ENCODE results near the gene VWA8.
"Not testable (repeated sequence)": the region's sequence is repeated elsewhere in the genome, so short reads cannot be mapped to it uniquely, and the experiment has no call there.

VWA8 gene

DNA sequence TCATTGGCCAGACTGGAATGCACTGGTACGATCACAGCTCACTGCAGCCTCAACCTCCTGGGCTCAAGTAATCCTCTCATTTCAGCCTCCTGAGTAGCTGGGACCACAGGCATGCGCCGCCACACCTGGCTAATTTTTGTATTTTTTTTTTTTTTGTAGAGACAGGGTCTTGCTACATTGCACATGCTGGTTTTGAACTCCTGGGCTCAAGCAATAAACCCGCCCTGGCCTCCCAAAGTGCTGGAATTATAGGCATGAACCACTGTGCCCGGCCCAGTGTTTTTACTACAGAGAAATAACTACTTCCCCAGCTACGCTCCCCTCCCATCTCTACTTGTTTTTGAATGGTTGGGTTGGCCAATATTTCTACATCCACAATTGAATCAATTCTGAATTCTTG, 381.0 kb downstream of the VWA8 start:
- Histone ChIP-seq H3K9me3 (ENCODE audit: control insufficient read depth, insufficient read depth, low read length) (no peaks in the 10 kb centered on the region), H3K27me3 (ENCODE audit: control insufficient read depth, low read length) (no peaks in the 10 kb centered on the region), H3K79me2 (ENCODE audit: control insufficient read depth, low read length) (no peaks in the 10 kb centered on the region), H3F3A (ENCODE audit: control insufficient read depth, insufficient read depth) (no peaks in the 10 kb centered on the region), H3K4me1 (ENCODE audit: control insufficient read depth, low read length) (peaks cover 15% of the 10 kb centered on the region), H4K20me1 (ENCODE audit: control insufficient read depth, insufficient read depth, low read depth, low read length) (no peaks in the 10 kb centered on the region), H3K27ac (ENCODE audit: low read depth, low read length) (no peak overlapping the region), H3K9me2 (replicated peaks; ENCODE audit: control insufficient read depth, low read length) (no peaks in the 10 kb centered on the region), H3K4me2 (ENCODE audit: low read length) (no peak overlapping the region), H3K4me3 (ENCODE audit: low read length) (no peak overlapping the region), H3K36me3 (ENCODE audit: control insufficient read depth, low read length) (peaks cover 7% of the 10 kb centered on the region)
- no peak for TF ChIP-seq EZH2phosphoT487 (IDR thresholded peaks at IDR 0.05; ENCODE audit: borderline replicate concordance, low read length)
- TF ChIP-seq, protein P1, sequence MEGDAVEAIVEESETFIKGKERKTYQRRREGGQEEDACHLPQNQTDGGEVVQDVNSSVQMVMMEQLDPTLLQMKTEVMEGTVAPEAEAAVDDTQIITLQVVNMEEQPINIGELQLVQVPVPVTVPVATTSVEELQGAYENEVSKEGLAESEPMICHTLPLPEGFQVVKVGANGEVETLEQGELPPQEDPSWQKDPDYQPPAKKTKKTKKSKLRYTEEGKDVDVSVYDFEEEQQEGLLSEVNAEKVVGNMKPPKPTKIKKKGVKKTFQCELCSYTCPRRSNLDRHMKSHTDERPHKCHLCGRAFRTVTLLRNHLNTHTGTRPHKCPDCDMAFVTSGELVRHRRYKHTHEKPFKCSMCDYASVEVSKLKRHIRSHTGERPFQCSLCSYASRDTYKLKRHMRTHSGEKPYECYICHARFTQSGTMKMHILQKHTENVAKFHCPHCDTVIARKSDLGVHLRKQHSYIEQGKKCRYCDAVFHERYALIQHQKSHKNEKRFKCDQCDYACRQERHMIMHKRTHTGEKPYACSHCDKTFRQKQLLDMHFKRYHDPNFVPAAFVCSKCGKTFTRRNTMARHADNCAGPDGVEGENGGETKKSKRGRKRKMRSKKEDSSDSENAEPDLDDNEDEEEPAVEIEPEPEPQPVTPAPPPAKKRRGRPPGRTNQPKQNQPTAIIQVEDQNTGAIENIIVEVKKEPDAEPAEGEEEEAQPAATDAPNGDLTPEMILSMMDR (IDR thresholded peaks at IDR 0.05; ENCODE audit: low read depth, low read length, poor library complexity, severe bottlenecking) = no peak

DNA sequence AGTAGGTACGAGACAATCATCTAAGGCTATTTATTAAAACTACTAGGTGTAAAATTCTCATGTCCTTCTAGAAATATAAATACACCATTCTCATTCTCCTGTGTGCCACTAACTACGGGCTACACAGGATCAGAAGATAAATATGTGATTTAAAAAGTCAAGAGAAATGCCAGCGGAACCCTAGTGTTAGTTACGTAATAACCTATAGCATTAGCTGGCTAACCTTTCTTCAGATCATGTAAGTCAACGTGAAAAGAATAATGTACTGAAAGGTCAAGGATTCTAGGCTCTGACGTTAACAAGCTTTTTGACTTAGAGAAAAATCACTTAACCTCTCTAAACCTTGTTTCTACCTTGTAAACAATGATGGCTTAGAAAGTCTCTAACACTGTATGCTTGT, 381.7 kb downstream of the VWA8 start:
- Histone ChIP-seq H3K79me2 (ENCODE audit: control insufficient read depth, low read length) (no peaks in the 10 kb centered on the region), H3K9me3 (ENCODE audit: control insufficient read depth, insufficient read depth, low read length) (no peaks in the 10 kb centered on the region), H3K4me1 (ENCODE audit: control insufficient read depth, low read length) (peaks cover 14% of the 10 kb centered on the region), H3K27ac (ENCODE audit: low read depth, low read length) (no peak overlapping the region), H3K4me2 (ENCODE audit: low read length) (no peak overlapping the region), H3K4me3 (ENCODE audit: low read length) (no peak overlapping the region), H3K27me3 (ENCODE audit: control insufficient read depth, low read length) (no peaks in the 10 kb centered on the region), H3F3A (ENCODE audit: control insufficient read depth, insufficient read depth) (no peaks in the 10 kb centered on the region), H4K20me1 (ENCODE audit: control insufficient read depth, insufficient read depth, low read depth, low read length) (no peaks in the 10 kb centered on the region), H3K9me2 (replicated peaks; ENCODE audit: control insufficient read depth, low read length) (no peaks in the 10 kb centered on the region), H3K36me3 (ENCODE audit: control insufficient read depth, low read length) (peaks cover 11% of the 10 kb centered on the region)
- no peak for TF ChIP-seq EZH2phosphoT487 (IDR thresholded peaks at IDR 0.05; ENCODE audit: borderline replicate concordance, low read length)
- TF ChIP-seq, protein P1 (IDR thresholded peaks at IDR 0.05; ENCODE audit: low read depth, low read length, poor library complexity, severe bottlenecking) = no peak

DNA sequence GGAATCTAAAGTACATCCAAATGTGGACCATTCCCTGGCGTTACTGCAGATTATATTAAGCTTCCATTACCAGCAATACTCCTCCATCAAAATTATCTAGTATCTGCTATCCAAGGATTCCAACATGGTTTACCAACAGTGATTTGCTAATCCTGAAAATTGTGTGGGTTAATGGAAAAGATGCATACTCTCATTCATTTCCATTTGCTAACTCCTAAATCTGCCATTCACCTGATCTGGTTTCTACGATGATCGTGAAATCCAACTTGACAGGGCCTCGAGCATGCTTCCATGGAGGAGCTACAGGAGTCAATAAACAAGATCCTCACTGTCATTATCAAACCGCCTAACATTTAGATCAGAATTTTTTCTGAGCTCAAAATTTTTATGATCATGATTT, 382.5 kb downstream of the VWA8 start:
- H3K79me2 ChIP-seq (ENCODE audit: control insufficient read depth, low read length) = no peaks in the 10 kb centered on the region
- no peaks in the 10 kb centered on the region for H3K9me3 ChIP-seq (ENCODE audit: control insufficient read depth, insufficient read depth, low read length)
- no peaks in the 10 kb centered on the region for H3K27me3 ChIP-seq (ENCODE audit: control insufficient read depth, low read length)
- H3K27ac ChIP-seq (ENCODE audit: low read depth, low read length) = no peak overlapping the region
- no peaks in the 10 kb centered on the region for H4K20me1 ChIP-seq (ENCODE audit: control insufficient read depth, insufficient read depth, low read depth, low read length)
- H3K9me2 ChIP-seq (replicated peaks; ENCODE audit: control insufficient read depth, low read length) = no peaks in the 10 kb centered on the region
- H3K4me3 ChIP-seq (ENCODE audit: low read length) = no peak overlapping the region
- H3K36me3 ChIP-seq (ENCODE audit: control insufficient read depth, low read length) = peaks cover 11% of the 10 kb centered on the region
- peaks cover 14% of the 10 kb centered on the region for H3K4me1 ChIP-seq (ENCODE audit: control insufficient read depth, low read length)
- TF ChIP-seq, protein P1 (IDR thresholded peaks at IDR 0.05; ENCODE audit: low read depth, low read length, poor library complexity, severe bottlenecking) = no peak
- no peak for TF ChIP-seq EZH2phosphoT487 (IDR thresholded peaks at IDR 0.05; ENCODE audit: borderline replicate concordance, low read length)
- no peaks in the 10 kb centered on the region for H3F3A ChIP-seq (ENCODE audit: control insufficient read depth, insufficient read depth)
- H3K4me2 ChIP-seq (ENCODE audit: low read length) = no peak overlapping the region

DNA sequence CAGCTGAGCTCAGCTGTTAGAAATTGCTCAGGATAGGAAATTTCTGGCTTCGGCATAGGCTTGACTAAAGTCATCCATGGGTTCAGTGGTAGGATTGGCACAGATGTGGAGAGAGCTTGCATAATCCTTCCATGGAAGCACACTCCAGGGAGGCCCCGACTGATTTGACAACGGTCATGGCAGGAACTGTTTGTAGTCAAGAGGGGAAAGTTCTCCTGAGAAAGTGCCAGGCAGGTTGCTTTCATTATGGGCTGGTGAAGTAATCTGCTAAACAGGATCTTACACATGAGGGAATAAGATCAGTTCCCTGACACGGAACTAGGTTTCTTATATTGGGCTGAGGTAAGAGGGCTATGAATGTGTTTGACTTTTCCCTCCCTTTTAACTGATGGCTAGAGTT, 383.5 kb downstream of the VWA8 start:
- H3K4me2 ChIP-seq (ENCODE audit: low read length) = no peak overlapping the region

DNA sequence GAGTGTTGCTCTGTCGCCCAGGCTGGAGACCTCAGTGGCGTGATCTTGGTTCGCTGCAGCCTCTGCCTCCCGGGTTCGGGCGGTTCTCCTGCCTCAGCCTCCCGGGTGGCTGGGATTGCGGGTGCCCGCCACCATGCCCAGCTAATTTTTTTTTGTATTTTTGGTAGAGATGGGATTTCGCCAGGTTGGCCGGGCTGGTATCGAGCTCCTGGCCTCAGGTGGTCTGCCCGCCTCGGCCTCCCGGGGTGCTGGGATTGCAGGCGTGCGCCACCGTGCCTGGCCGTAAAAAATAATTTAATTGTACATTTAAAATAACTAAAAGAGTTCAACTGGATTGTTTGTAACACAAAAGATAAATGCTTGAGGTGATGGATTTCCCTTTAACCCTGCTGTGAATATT, 387.3 kb downstream of the VWA8 start:
- H3K4me2 ChIP-seq (ENCODE audit: low read length); H3K4me3 ChIP-seq (ENCODE audit: low read length); H4K20me1 ChIP-seq (ENCODE audit: control insufficient read depth, insufficient read depth, low read depth, low read length); H3K9me2 ChIP-seq (replicated peaks; ENCODE audit: control insufficient read depth, low read length); H3K9me3 ChIP-seq (ENCODE audit: control insufficient read depth, insufficient read depth, low read length); H3F3A ChIP-seq (ENCODE audit: control insufficient read depth, insufficient read depth); H3K27ac ChIP-seq (ENCODE audit: low read depth, low read length); H3K27me3 ChIP-seq (ENCODE audit: control insufficient read depth, low read length); H3K79me2 ChIP-seq (ENCODE audit: control insufficient read depth, low read length): not testable (repeated sequence)
- peaks cover 14% of the 10 kb centered on the region for H3K4me1 ChIP-seq (ENCODE audit: control insufficient read depth, low read length)
- peaks cover 14% of the 10 kb centered on the region for H3K36me3 ChIP-seq (ENCODE audit: control insufficient read depth, low read length)

More for the DNA sequence above, 383.5 kb downstream of the VWA8 start:
- Histone ChIP-seq H3K79me2 (ENCODE audit: control insufficient read depth, low read length) (no peaks in the 10 kb centered on the region), H3K4me3 (ENCODE audit: low read length) (no peak overlapping the region), H3F3A (ENCODE audit: control insufficient read depth, insufficient read depth) (no peaks in the 10 kb centered on the region), H3K4me1 (ENCODE audit: control insufficient read depth, low read length) (peaks cover 14% of the 10 kb centered on the region), H3K9me3 (ENCODE audit: control insufficient read depth, insufficient read depth, low read length) (no peaks in the 10 kb centered on the region), H4K20me1 (ENCODE audit: control insufficient read depth, insufficient read depth, low read depth, low read length) (no peaks in the 10 kb centered on the region), H3K27me3 (ENCODE audit: control insufficient read depth, low read length) (no peaks in the 10 kb centered on the region), H3K36me3 (ENCODE audit: control insufficient read depth, low read length) (peaks cover 11% of the 10 kb centered on the region), H3K9me2 (replicated peaks; ENCODE audit: control insufficient read depth, low read length) (no peaks in the 10 kb centered on the region), H3K27ac (ENCODE audit: low read depth, low read length) (no peak overlapping the region)
- TF ChIP-seq EZH2phosphoT487 (IDR thresholded peaks at IDR 0.05; ENCODE audit: borderline replicate concordance, low read length) = no peak
- TF ChIP-seq, protein P1 (IDR thresholded peaks at IDR 0.05; ENCODE audit: low read depth, low read length, poor library complexity, severe bottlenecking) = no peak
